Liver (tissue), 9 donors: ENCODE results near the gene C1QTNF4. TPM values are rescaled to one million over a fixed set of nuclear protein-coding genes. Genes with fewer than 3 reads are reported as not detected.

Experiments
- DNase-seq: peaks from one replicate; pipeline ENCODE4 v3.0.0-alpha.2; 2017; ENCODE audit warnings: low spot score
- H3K27ac ChIP-seq, 2 donors: one replicate each; pipeline ENCODE4 v1.7.0; 2013; ENCODE audit warnings: inconsistent platforms in 2 of 2, low read length in 2 of 2, control low read depth in 1 of 2, low read depth in 1 of 2, mild to moderate bottlenecking in 1 of 2
- H3K27me3 ChIP-seq, 4 donors: one replicate each; pipeline versions ENCODE4 v1.6.1 to v1.7.0; 2013; ENCODE audit warnings: low read length in 3 of 4, inconsistent platforms in 1 of 4, mild to moderate bottlenecking in 1 of 4, moderate library complexity in 1 of 4; ENCODE audit not compliant: control insufficient read depth in 4 of 4, insufficient read depth in 4 of 4
- H3K36me3 ChIP-seq, 4 donors: one replicate each; pipeline versions ENCODE4 v1.6.1 to v1.7.0; 2013; ENCODE audit warnings: low read length in 3 of 4, mild to moderate bottlenecking in 3 of 4, low read depth in 1 of 4, moderate library complexity in 1 of 4; ENCODE audit not compliant: control insufficient read depth in 4 of 4, insufficient read depth in 3 of 4
- H3K4me1 ChIP-seq, 4 donors: one replicate each; pipeline versions ENCODE4 v1.6.1 to v1.7.0; 2013; ENCODE audit warnings: low read length in 3 of 4, mild to moderate bottlenecking in 3 of 4, moderate library complexity in 1 of 4; ENCODE audit not compliant: control insufficient read depth in 4 of 4, insufficient read depth in 4 of 4
- H3K4me3 ChIP-seq, 3 donors: one replicate each; pipeline versions ENCODE4 v1.6.1 to v1.7.0; 2013; ENCODE audit warnings: low read length in 3 of 3, control low read depth in 1 of 3, low read depth in 1 of 3, mild to moderate bottlenecking in 1 of 3
- H3K9ac ChIP-seq, 2 donors: one replicate each; pipeline ENCODE4 v1.7.0; 2013; ENCODE audit warnings: low read length in 2 of 2, mild to moderate bottlenecking in 2 of 2, moderate library complexity in 2 of 2, control low read depth in 1 of 2, low read depth in 1 of 2
- H3K9me3 ChIP-seq, 4 donors: one replicate each; pipeline versions ENCODE4 v1.6.1 to v1.7.0; 2013; ENCODE audit warnings: low read length in 3 of 4; ENCODE audit not compliant: control insufficient read depth in 4 of 4
- ATF3 ChIP-seq: IDR thresholded peaks from 2 replicates; pipeline ENCODE4 v1.6.1; 2016; ENCODE audit warnings: antibody characterized with exemption
- CTCF ChIP-seq: fragments of 150-350 bp; IDR thresholded peaks from 2 replicates; pipeline ENCODE4 v1.5.1; 2017; ENCODE audit warnings: improper control_type of control experiment, low read depth, low read length; ENCODE audit not compliant: missing input control
- EGR1 ChIP-seq, 2 donors: IDR thresholded peaks; 2 replicates each; pipeline ENCODE4 v1.6.1; 2016 to 2018; ENCODE audit warnings: antibody characterized with exemption in 2 of 2, low read depth in 2 of 2
- FOXA2 ChIP-seq: IDR thresholded peaks from 2 replicates; pipeline ENCODE4 v1.6.1; 2016; ENCODE audit warnings: antibody characterized with exemption
- GABPA ChIP-seq, 2 donors: IDR thresholded peaks in 1 of 2; conservative IDR thresholded peaks in 1 of 2; 2 replicates each; pipeline ENCODE4 v1.6.1; 2016; ENCODE audit warnings: antibody characterized with exemption in 2 of 2, mild to moderate bottlenecking in 1 of 2, moderate library complexity in 1 of 2
- HNF4A ChIP-seq, 2 donors: conservative IDR thresholded peaks; 2 replicates each; pipeline ENCODE4 v1.6.1; 2016; ENCODE audit warnings: antibody characterized with exemption in 2 of 2, mild to moderate bottlenecking in 2 of 2
- HNF4G ChIP-seq: IDR thresholded peaks from 2 replicates; pipeline ENCODE4 v1.6.1; 2016; ENCODE audit warnings: antibody characterized with exemption
- JUND ChIP-seq, 2 donors: IDR thresholded peaks; 2 replicates each; pipeline ENCODE4 v1.6.1; 2016; ENCODE audit warnings: antibody characterized with exemption in 2 of 2
- NR2F2 ChIP-seq: IDR thresholded peaks from 2 replicates; pipeline ENCODE4 v1.6.1; 2016; ENCODE audit warnings: antibody characterized with exemption
- RAD21 ChIP-seq, 2 donors: IDR thresholded peaks; 2 replicates each; pipeline ENCODE4 v1.6.1; 2016; ENCODE audit warnings: antibody characterized with exemption in 2 of 2, mild to moderate bottlenecking in 2 of 2
- RXRA ChIP-seq, 2 donors: IDR thresholded peaks; 2 replicates each; pipeline ENCODE4 v1.6.1; 2017 to 2018; ENCODE audit warnings: antibody characterized with exemption in 2 of 2, mild to moderate bottlenecking in 1 of 2
- TAF1 ChIP-seq: conservative IDR thresholded peaks from 2 replicates; pipeline ENCODE4 v1.6.1; 2016; ENCODE audit warnings: antibody characterized with exemption, mild to moderate bottlenecking
- YY1 ChIP-seq: IDR thresholded peaks from 2 replicates; pipeline ENCODE4 v1.6.1; 2016; ENCODE audit warnings: antibody characterized with exemption, mild to moderate bottlenecking
- WGBS: extraction: QIAGEN DNeasy Blood & Tissue Kit; methylation state at CpG from one replicate; pipeline ENCODE4 v1.1.7; 2013; 5-methylcytosine and 5-hydroxymethylcytosine counted together
- polyA plus RNA-seq, 2 donors: library from polyadenylated mRNA; stranded (reverse) in 1 of 2; unstranded in 1 of 2; fragments of 200-250 nt in 1 of 2; fragments of >200 nt in 1 of 2; fragmentation: Nextera tagmentation in 1 of 2; extraction: Ambion mirVana in 1 of 2; gene quantifications; one replicate each; pipeline versions ENCODE4 v1.2.1 to v1.2.3, GENCODE V29; 2013 to 2015
- total RNA-seq, 2 donors: library from RNA; depleted of rRNA; stranded (reverse); fragments of >200 nt; gene quantifications; one replicate each; pipeline ENCODE4 v1.2.3, GENCODE V29; 2014
- TF ChIP-seq, protein P1 (sequence below): IDR thresholded peaks from 2 replicates; pipeline ENCODE4 v1.6.1; 2016; ENCODE audit warnings: antibody characterized with exemption, mild to moderate bottlenecking
- TF ChIP-seq, protein P2 (sequence below): IDR thresholded peaks from 2 replicates; pipeline ENCODE4 v1.6.1; 2016; ENCODE audit warnings: antibody characterized with exemption
- donor health status: healthy.
- donor health status: healthy.
- donor health status: healthy.
- donor health status: healthy.
- donor health status: healthy.

The C1QTNF4 gene
- total and polyA plus RNA-seq, 4 donors, result 0.08 to 1.8 (median 0.32) TPM

DNA sequence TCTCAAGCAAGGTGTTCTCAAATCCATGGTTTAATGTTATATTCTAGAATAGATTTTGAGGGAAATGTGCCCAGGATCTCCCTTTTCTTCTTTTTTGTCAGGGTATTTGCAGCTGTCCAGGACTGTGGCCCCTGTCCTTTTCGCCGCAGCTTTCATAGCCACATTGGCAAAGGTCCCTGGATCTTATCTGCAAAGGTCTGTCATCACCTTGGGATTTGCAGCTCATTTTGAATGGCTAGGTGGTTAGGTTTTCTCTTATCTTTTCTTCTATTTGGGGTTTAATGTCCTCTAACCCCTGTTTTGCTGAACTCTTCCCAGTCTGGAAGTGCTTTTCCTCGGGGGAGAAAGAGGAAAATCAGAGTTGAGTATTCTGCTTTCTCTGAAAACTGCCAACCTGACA, 11.7 kb upstream of the C1QTNF4 start:
- no peak overlapping the region for H3K27ac ChIP-seq
- no peaks in the 10 kb centered on the region for H3K4me1 ChIP-seq
- no peaks in the 10 kb centered on the region for H3K9me3 ChIP-seq
- no peak for DNase-seq
- H3K4me3 ChIP-seq, result no peak overlapping the region
- 80% methylated on average over 3 of the region's 3 CpGs for WGBS
- H3K9ac ChIP-seq, result no peak overlapping the region
- no peaks in the 10 kb centered on the region for H3K27me3 ChIP-seq
- no peak for TF ChIP-seq TAF1
- H3K36me3 ChIP-seq, result peaks cover 0 to 8% (median 2%) of the 10 kb centered on the region in 4 donors

DNA sequence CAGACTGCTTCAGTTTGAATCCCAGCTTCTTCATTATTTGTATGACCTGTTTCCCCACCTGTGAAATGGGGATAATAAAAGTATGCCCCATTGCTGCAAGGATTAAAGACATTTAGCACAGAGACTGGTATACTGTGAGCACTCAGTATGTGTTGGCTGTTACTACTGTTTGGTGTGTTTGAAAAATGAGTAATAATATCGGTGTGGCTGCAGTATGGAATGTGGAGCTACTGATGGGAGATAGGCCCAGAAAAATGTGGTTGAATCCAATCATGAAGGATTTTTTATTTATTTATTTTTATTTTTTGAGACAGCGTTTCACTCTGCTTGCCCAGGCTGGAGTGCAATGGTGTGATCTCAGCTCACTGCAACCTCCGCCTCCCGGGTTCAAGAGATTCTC, 9.1 kb upstream of the C1QTNF4 start:
- no peak for DNase-seq
- H3K36me3 ChIP-seq, result peaks cover 0 to 5% (median 0%) of the 10 kb centered on the region in 4 donors
- H3K4me3 ChIP-seq, result no peak overlapping the region
- H3K4me1 ChIP-seq, result no peaks in the 10 kb centered on the region
- no peaks in the 10 kb centered on the region for H3K9me3 ChIP-seq
- WGBS, result 95% methylated on average over 4 of the region's 4 CpGs
- TF ChIP-seq NR2F2 (no peak), CTCF (no peak), RAD21 (IDR thresholded peaks at IDR 0.05) (no peak), HNF4G (no peak), ATF3 (no peak), HNF4A (conservative IDR thresholded peaks at IDR 0.05) (no peak), GABPA (IDR thresholded peaks at IDR 0.05 in 1 of 2, conservative IDR thresholded peaks at IDR 0.05 in 1 of 2) (no peak), YY1 (no peak), FOXA2 (no peak), JUND (IDR thresholded peaks at IDR 0.05) (no peak), EGR1 (IDR thresholded peaks at IDR 0.05; ENCODE audit: low read depth in 2 of 2) (no peak), RXRA (IDR thresholded peaks at IDR 0.05) (no peak)
- TF ChIP-seq, protein P1, sequence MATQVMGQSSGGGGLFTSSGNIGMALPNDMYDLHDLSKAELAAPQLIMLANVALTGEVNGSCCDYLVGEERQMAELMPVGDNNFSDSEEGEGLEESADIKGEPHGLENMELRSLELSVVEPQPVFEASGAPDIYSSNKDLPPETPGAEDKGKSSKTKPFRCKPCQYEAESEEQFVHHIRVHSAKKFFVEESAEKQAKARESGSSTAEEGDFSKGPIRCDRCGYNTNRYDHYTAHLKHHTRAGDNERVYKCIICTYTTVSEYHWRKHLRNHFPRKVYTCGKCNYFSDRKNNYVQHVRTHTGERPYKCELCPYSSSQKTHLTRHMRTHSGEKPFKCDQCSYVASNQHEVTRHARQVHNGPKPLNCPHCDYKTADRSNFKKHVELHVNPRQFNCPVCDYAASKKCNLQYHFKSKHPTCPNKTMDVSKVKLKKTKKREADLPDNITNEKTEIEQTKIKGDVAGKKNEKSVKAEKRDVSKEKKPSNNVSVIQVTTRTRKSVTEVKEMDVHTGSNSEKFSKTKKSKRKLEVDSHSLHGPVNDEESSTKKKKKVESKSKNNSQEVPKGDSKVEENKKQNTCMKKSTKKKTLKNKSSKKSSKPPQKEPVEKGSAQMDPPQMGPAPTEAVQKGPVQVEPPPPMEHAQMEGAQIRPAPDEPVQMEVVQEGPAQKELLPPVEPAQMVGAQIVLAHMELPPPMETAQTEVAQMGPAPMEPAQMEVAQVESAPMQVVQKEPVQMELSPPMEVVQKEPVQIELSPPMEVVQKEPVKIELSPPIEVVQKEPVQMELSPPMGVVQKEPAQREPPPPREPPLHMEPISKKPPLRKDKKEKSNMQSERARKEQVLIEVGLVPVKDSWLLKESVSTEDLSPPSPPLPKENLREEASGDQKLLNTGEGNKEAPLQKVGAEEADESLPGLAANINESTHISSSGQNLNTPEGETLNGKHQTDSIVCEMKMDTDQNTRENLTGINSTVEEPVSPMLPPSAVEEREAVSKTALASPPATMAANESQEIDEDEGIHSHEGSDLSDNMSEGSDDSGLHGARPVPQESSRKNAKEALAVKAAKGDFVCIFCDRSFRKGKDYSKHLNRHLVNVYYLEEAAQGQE, result no peak
- TF ChIP-seq, protein P2, sequence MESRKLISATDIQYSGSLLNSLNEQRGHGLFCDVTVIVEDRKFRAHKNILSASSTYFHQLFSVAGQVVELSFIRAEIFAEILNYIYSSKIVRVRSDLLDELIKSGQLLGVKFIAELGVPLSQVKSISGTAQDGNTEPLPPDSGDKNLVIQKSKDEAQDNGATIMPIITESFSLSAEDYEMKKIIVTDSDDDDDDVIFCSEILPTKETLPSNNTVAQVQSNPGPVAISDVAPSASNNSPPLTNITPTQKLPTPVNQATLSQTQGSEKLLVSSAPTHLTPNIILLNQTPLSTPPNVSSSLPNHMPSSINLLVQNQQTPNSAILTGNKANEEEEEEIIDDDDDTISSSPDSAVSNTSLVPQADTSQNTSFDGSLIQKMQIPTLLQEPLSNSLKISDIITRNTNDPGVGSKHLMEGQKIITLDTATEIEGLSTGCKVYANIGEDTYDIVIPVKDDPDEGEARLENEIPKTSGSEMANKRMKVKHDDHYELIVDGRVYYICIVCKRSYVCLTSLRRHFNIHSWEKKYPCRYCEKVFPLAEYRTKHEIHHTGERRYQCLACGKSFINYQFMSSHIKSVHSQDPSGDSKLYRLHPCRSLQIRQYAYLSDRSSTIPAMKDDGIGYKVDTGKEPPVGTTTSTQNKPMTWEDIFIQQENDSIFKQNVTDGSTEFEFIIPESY, result no peak
- no peaks in the 10 kb centered on the region for H3K27me3 ChIP-seq
- no peak overlapping the region for H3K9ac ChIP-seq
- no peak overlapping the region for H3K27ac ChIP-seq
